GM21447 (cell line): ENCODE data around the gene RHOV.

ENCODE experiments used
- ATAC-seq: cut with Tn5 transposase; IDR thresholded peaks from one replicate; pipeline ENCODE4 v1.9.1; 2021; ENCODE audit not compliant: unreplicated experiment

Gene RHOV, protein sequence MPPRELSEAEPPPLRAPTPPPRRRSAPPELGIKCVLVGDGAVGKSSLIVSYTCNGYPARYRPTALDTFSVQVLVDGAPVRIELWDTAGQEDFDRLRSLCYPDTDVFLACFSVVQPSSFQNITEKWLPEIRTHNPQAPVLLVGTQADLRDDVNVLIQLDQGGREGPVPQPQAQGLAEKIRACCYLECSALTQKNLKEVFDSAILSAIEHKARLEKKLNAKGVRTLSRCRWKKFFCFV

DNA sequence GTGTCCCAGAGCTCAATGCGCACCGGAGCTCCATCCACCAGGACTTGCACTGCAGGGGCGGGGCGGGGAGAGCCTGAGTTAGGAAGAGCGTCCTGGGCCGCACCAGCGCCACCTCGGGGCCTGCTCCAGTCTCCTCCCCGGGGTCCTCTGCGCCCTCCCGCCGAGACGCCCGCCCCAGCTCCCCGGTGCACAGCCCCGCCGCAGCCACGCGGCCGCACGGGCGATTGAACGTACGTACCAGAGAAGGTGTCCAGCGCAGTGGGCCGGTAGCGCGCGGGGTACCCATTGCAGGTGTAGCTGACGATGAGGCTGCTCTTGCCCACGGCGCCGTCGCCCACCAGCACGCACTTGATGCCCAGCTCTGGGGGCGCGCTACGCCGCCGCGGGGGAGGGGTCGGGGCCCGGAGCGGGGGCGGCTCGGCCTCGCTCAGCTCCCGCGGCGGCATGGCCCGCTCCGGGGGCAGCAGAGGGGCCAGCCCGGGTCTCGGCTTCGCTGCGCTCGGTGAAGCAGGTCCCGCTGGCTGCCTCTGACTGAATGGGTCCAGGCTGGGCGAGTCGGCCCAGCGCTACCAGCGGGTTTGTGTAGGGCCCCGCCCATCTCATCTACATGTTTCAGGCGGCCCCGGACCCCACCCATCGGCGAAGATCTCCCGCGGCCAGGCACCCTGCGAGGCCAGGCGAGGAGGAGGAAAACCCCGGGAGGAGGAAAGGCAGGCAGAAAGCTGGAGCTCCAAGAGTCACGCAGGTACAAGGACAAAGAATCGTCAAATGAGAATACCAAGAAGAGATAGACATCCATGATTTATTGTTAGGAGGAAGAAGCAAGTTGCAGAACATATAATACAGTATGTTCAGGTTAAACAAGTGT lies at the start of gene RHOV:
TSS of gene RHOV (minus strand) at position 541 of the 868 bp plus-strand sequence. CDS start at position 446, 95 bp downstream.
- ATAC-seq: peak; percentile 48

DNA sequence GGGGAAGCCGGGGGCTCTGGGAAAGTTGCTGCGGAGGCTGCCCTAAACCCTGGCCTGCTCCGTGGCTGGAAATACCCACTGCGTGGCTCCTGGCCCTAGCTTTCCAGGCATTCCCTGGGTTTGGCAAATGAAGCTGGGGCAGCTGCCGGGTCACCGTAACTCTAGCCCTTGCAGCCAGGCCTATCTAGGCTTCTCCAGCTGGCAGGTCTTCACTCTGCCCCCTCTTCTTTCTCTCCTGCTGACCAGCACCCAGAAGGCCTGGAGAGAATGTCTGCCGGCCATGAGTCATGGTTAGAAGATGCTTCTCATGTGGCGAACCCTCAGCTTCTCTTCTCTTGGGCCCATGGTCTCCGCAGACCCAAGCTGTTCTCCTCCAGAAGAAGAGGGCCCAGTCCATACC lies 49.5 kb upstream of the RHOV start:
- ATAC-seq: no peak

DNA sequence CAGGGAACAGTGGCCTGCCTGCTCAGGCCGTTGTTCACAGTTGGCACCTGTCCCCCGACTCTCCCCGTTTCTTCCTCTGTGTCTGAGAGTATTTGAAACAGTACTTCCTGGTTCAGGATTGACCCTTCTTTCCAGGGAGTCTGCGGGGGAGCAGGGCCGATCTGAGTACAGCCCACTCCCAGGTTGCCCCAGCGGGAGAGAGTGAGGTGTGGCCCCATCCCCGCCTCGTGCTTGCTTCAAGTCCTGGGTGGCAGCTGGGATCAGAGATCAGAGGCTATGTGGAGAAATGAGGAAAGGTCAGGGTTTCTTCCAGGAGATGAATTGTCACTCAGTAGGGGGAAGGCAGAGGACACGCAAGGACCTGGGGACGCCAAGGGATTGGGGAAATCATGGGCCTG lies 48.6 kb upstream of the RHOV start:
- no peak for ATAC-seq

DNA sequence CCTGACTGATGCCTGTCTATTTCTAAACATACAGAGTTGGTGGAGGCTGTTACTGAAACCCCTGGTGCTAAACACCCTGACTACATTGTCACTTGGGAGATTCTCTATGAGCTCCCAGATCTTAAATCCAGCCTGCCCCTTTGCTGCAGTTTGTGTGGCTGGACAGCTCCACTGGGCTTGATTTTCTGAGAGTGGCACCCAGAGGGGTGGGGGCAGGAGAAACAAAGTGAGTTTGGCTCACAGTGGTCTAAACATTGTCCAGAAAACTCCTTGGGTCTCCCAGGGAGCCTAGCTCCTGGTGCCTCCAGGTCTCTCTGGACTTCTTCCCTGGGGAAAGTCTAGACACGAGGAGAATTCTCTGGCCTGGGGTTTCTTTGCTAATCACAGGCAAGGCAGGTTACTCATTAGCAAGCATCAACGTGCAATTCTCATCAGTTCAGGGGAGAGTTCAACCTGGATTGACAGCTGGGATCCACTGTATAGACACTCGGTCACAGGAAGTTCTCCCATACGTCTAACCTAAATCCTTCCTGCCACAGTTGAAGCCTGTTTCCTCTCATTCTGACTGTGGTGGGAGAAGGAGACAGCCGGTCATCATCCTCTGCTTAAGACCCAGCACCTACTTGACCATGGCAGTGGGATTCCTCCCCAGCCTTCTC lies 48.0 kb upstream of the RHOV start:
- no peak for ATAC-seq

DNA sequence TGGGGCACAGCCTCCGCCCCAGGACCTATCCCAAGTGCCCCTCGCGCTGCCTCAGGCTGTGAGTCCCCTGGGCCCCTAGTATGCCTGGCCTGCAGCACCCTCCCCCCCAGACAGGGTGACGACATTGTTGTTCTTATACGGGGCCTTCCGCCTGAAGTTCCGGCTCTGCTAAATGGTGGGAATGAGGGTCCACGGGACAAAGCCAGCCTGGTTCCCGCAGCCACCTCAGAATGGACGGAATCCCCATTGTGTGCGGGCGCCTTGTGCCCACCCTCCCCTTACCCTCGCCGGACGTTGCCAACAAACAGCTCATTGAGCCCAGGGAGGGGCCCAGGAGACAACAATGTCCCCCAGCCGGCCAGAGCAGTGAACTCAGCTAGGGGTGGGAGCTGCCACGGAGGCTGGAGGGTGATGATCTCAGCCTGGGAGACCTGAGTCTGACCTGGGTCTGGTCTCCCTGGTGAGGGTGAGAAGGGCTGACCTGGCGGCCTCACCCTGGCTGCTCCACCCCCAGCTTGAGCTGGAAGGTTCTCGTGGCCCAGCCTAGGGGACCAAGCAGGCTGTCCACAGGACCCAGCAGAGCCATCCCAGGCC lies 44.9 kb upstream of the RHOV start:
- no peak for ATAC-seq

DNA sequence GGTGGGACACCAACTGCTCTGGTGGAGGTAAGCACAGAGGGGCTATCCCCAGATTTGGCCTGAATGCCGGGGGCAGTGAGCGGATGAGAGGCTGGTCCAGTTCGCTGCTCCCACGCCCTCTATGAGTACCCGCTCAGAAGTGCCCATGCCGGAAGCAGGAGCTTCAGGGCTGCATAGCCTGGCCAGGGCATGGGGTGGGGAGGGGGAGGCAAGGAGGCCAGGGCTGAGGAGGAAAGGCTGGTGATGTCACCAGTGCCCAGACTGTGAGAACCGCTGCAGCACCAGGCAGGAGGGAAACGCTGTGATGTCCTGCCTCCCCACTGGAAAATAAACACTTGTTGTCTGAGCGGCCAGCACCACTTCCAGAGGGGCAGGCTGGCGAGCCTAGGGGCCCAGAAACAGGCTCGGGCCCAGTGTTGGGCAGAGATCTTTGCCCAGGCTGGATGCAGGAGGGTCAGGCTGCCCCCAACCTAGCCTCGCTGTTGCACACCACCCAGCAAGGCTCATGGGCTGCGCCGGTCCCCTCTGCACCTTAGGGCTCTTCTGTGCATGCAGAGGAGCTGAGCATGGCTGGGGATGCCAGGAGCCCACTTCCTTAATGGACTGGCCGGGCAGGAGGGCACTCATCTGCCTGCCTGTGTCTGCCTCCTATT lies 44.2 kb upstream of the RHOV start:
- ATAC-seq: no peak

DNA sequence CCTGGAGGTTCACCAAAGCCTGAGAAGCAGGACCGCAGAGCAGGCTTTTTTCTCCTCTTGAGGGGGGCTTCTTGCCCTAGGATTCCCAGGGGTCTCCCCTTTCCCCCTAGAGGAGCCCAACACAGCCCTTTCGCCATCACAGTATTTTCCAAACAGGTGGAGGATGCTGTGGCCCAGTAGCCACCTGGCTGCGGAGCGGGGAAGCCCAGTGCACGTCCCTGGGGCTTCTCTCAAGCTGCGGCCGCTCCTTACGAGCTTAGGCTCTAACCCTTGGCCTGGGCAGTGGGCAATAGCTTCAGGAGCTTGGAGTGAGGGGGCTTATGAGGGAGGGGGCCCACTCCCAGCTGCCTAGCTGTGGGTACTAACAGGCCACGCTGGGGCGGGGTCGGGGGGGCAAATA lies 43.6 kb upstream of the RHOV start:
- ATAC-seq: no peak

DNA sequence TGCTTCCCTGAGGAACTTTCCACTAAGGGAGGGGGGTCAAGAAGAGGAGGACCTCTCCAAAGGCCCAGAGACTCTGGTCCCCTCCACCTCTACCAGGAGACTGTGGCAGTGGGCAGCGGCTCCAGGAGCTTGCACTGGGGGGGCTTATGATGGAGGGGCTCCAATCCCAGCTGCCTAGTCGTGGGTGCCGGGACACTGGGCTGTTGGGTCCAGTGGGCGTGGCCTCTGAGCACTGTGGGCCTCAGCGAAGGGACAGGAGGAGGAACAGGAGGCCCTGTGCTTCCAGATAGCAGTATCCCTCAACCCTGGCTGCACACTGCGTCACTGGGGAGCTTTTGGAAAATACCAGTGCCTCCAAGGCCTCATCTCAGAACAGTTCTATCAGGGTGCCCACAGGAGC lies 41.6 kb upstream of the RHOV start:
- no peak for ATAC-seq

DNA sequence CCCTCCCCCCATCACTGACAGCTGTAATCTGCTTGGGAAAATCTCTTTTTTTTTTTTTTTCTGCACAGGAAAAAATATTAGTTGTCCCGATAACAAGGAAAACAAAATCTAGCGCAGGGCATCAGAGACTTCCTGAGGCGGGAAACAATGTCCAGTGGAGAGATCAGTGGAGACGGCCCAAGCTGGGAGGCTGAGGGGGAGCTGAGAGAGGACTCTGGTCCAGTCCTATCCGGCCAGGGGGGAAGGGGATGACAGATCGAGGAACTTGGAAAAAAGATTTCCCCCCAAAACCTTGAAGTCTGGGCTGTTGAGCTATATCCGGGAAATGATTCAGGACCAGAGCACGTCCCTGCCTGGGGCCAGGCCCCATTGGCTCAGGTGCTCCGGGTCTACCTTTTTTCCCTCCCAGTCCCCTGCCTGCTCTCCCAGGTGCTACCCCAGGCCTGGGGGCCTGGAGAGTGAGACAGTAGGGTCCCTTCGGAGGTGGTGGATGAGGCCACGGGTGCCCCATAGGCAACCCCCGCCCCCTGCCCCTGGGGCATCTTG lies 41.2 kb upstream of the RHOV start:
- no peak for ATAC-seq

DNA sequence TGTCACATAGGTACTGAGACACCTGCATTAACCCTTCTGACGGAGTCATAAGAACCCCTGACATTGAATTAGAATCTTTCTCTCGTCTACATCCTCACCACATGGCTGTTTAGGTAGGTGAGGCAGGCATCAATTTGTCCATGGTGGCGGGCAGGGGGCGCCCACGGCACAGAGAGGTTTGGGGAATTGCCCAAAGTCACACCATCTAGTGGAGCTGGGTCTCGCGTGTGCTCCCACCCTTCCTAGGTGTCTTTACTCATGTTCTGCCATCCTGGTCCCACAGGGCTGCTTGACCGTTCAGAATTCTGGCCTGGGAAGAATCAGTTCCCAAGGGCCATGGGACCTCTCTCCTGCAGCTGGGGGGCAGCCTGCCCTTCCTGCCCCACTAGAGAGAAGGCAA lies 40.5 kb upstream of the RHOV start:
- ATAC-seq: no peak

DNA sequence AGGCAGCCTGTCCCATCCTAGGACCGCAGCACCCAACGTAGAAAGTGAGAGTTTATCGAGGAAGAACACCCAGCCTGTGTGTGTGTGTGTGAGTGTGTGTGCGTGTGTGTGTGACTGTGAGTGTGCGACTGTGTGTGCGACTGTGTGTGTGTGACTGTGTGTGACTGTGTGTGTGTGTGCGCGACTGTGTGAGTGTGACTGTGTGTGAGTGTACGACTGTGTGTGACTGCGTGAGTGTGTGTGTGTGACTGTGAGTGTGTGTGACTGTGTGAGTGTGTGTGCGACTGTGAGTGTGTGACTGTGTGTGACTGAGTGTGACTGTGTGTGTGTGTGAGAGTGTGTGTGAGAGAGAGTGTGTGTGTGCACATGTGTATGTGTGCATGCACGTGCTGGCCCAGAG lies 40.0 kb upstream of the RHOV start:
- ATAC-seq: no peak

DNA sequence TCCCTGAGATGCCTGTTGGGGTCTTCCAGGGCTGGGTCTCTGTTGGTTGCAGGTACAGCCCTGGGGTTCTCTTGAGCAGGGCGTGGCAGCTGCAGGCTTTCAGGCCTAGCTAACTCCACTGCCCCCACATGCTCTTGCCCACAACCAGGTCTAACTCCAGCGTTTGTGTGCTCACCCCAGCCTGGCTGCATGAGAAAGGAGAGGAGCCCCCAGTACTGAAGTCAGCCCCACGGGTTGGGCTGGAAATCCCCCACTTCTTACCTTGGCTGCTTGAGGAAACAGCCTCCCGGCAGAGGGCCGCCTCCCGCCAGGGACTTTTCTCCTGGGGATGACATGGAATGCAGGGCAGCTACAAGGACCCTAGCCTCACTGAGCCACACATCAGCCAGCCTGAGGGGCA lies 38.4 kb upstream of the RHOV start:
- no peak for ATAC-seq

DNA sequence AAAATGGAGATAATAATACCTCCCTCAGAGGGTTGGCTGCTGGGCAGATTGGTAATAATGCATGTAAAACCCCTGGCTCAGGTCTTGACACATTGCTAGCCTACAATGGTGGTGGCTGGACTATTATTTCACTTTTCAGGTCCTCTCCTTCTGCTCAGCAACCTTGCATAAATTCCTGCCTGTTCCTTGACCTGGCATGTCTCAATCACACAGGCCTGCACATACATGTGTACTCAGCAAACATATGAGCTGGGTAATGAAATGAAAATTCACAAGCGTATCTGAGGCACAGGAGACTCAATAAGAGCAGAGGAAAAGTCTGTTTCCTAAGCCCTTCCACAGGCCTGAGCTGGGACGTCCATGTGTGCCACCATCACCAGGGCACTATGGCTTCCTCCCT lies 37.7 kb upstream of the RHOV start:
- ATAC-seq: no peak

DNA sequence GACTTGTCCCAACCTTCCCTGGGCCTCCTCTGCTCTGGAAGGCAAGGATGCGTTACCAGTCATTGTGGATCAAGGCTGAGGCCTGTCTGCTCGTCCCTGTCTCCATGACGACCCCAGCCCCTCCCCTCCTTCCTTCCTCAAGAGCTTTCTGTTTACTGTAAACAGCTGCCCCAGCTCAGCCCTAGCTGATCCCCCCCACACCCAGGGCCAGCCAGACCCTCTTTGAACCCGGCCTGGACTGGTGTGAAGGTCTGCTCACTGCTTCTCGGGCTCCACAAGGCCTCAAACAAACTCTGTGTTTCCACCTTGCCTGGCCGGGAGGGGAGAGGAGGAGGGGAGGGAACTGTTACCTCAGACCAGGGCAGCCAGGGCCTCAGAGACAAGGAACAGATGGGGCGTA lies 37.1 kb upstream of the RHOV start:
- no peak for ATAC-seq

DNA sequence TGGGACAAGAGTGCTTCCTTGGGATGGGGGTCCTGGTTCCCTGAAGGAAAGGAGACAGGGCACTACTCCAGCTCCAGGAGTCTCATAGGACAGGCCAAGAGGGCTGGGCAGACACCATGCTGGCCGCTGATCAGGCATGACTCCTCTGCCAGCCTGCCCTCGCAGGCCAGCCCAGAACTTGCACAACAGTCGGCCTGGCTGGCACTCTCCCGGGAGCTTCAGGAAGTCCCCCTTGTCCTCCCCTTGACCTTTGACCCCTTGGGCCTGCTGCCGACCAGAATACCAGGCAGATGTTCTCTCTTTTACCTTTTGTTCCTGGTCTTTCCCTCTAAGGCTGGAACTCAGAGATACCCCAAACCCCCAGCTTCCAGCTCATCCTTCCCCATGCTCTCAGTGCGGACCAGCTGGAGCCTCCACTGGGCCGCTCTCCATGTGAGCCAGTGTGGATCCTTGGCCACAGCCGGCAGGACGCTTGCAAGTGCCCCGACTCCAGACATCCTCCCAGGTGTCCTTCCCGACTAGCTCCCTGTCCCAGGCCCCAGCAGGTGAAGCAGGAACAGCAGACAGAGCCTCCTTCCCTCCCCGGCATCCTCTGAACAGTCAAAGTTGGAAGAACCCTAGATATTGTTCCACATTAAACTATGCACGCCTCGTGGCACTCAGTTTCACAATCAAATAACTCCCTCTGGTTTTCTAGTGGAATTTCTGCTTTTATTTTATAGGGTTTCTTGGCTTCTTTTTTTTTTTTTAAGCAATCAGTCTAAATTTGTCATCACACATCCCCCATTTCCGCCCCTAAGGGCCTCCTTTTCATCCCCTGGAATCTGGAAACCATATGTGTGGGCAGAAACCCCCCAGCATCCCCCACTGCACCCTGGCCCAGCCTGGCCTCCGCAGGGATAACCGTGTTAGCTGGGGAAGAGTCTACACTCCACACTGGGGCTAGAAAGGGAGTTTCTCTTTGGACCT lies 35.9 kb upstream of the RHOV start:
- no peak for ATAC-seq

DNA sequence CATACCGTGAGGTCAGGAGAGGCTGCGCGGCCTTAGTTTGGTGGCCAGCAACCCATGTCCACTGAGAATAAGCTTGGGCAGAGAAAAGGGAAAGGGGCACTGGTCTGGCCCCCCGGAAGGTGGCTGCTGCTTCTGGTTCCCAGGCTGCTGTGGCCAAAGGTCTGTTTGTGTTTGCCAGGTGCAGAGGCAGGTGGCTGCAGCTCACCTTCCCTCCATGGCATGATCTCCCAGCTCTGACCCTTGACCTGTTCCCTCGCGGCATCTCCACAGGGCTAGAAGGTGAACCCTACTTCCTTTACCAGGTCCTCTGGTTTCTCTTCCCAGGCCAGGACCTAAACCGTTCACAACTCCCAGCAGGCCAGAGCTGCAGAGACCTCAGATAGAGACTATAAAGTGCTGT lies 34.1 kb upstream of the RHOV start:
- ATAC-seq: no peak

DNA sequence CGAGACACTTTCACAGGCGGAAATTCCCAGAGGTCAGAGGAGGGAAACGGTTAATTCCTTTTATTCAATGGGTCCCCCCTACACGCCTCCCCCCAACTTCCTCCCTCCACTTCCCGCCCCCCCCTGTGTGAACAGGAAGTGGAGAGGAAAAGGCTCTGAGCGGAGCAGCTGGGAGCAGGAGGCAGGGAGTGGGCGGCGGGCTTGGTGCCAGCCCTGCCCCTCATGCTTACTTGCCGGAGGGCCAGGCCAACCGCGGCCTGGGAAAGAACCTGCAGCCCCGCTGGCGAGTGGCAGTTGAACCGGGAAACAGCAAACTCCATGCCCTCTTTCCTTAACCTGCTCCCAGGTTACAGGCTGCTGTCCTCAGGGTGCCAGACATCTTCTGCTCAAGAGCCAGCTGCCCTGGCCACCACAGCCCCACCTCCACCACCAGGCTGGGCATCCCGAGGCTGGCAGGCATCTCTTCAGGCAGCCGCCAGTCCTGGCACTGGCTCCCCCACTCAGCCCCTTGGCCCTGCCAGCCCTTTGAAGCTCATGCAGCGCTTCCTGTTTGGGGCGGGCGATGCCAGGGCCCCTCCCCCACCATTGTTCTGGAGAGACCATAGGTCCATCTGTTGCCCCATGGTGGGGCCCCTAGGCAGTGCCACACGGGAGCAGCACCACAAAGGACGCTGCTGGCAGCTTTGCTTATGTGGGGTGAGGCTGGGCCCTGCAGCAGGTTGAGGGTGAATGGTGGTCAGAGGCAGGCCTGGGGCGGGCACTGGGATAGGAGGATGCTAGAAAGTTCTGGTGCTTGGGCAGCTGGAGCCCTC lies 33.2 kb upstream of the RHOV start:
- ATAC-seq: peak; percentile 22

DNA sequence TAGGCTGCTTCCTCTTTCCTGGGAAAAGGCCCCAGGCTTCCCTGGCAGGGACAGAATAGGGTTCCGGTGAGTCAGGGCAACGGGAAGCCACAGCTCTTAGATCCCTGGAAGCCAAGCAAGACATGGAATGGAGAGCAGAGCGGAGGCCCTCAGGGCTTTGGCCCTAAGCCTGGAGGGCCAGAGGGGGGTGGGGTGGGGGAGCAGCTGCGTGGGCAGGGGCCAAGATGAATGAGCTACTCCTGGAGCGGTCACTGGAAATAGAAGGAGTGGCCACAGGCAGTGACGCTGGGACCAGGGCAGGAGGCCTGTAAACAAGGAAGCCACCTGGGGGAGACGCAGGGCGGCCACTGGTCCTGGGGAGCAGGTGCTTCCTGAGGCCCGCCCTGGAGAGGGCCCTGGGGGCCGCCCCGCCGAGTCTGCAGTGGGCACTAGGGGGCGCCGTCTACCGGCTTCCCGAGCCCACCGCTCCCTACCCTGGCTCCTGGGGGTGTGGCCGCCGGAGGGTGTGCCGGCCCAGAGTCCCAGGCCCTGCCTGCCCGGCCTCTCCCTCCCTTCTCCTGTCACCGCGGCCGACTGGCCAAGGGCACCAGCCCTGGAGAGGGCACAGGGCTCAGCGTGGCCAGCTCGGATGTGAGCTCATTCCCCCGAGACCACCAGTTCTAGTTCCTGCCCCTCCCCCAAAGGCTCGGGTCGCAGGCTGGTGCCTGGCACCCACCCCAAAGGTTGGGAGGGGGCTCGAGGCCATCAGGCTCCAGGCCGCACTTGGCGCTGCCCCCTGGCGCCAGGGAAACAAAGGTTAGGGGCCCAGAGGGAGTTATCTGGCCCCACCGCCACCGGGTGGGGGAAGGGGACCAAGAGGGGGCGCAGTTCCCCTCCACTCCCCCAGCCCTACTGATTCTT lies 32.3 kb upstream of the RHOV start:
- ATAC-seq: peak; percentile 66
